ENCODE data around the gene ZNF423. TPM values are rescaled to one million over a fixed set of nuclear protein-coding genes. Genes with fewer than 3 reads are reported as not detected.
A peak's percentile ranks its signal among the peaks of the same experiment; 100 is the strongest.

ZNF423 gene
- total RNA-seq, 4 donors from 2014 or later: 0.72 to 5.9 (median 1.1) TPM

- no peaks in the 10 kb centered on the region for H3K36me3 ChIP-seq
- intact Hi-C loops (cut with DNase I): no loop called here
These were observed 11.3 kb upstream of the ZNF423 start for GRCh38 chr16:49867234-49867633.

GRCh38 chr16:49866595-49867071, 10.7 kb upstream of the ZNF423 start:
- H3K36me3 ChIP-seq: no peaks in the 10 kb centered on the region
- H3K27me3 ChIP-seq: peaks cover 0 to 21% (median 0%) of the 10 kb centered on the region in 4 donors
- no peak overlapping the region for H3K4me3 ChIP-seq
- intact Hi-C loops (cut with DNase I): no loop called here
- H3K27ac ChIP-seq: peak overlapping the region in 1 of 4 donors; percentile 28
- peaks cover 0 to 4% (median 0%) of the 10 kb centered on the region in 3 donors for H3K4me1 ChIP-seq
- H3K9me3 ChIP-seq: no peaks in the 10 kb centered on the region
- no peak for DNase-seq
- TF ChIP-seq, protein P1, sequence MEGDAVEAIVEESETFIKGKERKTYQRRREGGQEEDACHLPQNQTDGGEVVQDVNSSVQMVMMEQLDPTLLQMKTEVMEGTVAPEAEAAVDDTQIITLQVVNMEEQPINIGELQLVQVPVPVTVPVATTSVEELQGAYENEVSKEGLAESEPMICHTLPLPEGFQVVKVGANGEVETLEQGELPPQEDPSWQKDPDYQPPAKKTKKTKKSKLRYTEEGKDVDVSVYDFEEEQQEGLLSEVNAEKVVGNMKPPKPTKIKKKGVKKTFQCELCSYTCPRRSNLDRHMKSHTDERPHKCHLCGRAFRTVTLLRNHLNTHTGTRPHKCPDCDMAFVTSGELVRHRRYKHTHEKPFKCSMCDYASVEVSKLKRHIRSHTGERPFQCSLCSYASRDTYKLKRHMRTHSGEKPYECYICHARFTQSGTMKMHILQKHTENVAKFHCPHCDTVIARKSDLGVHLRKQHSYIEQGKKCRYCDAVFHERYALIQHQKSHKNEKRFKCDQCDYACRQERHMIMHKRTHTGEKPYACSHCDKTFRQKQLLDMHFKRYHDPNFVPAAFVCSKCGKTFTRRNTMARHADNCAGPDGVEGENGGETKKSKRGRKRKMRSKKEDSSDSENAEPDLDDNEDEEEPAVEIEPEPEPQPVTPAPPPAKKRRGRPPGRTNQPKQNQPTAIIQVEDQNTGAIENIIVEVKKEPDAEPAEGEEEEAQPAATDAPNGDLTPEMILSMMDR (IDR thresholded peaks at IDR 0.05): no peak
- TF ChIP-seq POLR2A (IDR thresholded peaks at IDR 0.05): no peak
- WGBS, 2 donors: 60 to 90% methylated on average over 3 to 11 of the region's 14 CpGs

More at GRCh38 chr16:49867234-49867633, 11.3 kb upstream of the ZNF423 start:
- Histone ChIP-seq H3K9me3 (no peaks in the 10 kb centered on the region), H3K4me1 (peaks cover 0 to 4% (median 0%) of the 10 kb centered on the region in 3 donors), H3K27me3 (peaks cover 0 to 15% (median 0%) of the 10 kb centered on the region in 4 donors), H3K27ac (no peak overlapping the region), H3K4me3 (no peak overlapping the region)
- no peak for DNase-seq
- 94 to 95% methylated on average over 2 of the region's 2 CpGs for WGBS, 2 donors
- no peak for TF ChIP-seq POLR2A (IDR thresholded peaks at IDR 0.05)
- TF ChIP-seq, protein P1 (IDR thresholded peaks at IDR 0.05): no peak

DNA sequence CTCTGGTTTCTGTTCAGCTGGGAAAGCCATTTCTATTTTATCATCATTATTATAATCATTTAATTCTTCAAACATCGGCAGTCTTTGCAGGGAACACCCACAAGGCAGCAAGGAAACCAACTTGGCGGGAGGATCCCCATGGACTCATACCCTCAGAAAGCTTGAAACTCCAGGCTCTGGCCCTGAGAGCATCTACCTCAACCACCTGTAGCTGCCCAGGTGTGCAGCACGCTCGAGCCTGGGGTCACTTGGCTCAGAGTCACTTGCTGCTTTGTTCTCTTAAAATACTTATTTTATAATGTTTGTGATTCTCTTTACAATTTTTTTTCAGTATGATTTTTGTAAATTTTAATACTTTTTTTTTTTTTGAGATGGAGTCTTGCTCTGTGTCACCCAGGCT, 6.8 kb upstream of the ZNF423 start:
- H3K4me3 ChIP-seq: no peak overlapping the region
- H3K9me3 ChIP-seq: no peaks in the 10 kb centered on the region
- peaks cover 12 to 24% (median 12%) of the 10 kb centered on the region in 3 donors for H3K4me1 ChIP-seq
- peaks cover 0 to 57% (median 0%) of the 10 kb centered on the region in 4 donors for H3K27me3 ChIP-seq
- H3K36me3 ChIP-seq: no peaks in the 10 kb centered on the region
- intact Hi-C loops (cut with DNase I): no loop called here
- 52 to 57% methylated on average over 4 of the region's 4 CpGs for WGBS, 2 donors
- DNase-seq: no peak
- H3K27ac ChIP-seq: no peak overlapping the region
- no peak for TF ChIP-seq POLR2A (IDR thresholded peaks at IDR 0.05)
- TF ChIP-seq, protein P1 (IDR thresholded peaks at IDR 0.05): no peak

DNA sequence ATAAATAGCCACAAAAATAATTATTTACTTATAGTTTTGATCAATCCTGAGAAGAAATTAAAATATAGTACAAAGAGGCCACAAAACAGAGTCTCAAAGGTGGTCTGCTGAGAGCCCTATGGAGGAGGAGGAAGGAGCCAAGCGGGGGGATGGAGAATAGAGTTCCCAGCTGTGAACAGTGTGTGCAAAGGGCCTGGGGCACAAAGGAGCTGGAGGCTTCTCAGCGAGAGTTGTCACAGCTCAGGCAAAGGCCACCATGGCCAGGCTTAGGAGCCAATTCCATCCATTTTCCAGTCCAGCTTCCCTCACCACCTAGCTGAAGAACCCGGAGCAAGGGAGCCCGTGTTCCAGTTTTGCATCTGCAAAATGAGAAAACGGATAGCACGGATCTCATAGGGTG, 5.4 kb upstream of the ZNF423 start:
- TF ChIP-seq, protein P1 (IDR thresholded peaks at IDR 0.05): no peak
- no peak for TF ChIP-seq POLR2A (IDR thresholded peaks at IDR 0.05)
- peaks cover 0 to 61% (median 0%) of the 10 kb centered on the region in 4 donors for H3K27me3 ChIP-seq
- H3K36me3 ChIP-seq: no peaks in the 10 kb centered on the region
- WGBS, 2 donors: 84 to 92% methylated on average over 6 of the region's 6 CpGs
- no peak overlapping the region for H3K27ac ChIP-seq
- H3K4me3 ChIP-seq: no peak overlapping the region
- intact Hi-C loops (cut with DNase I): no loop called here
- H3K4me1 ChIP-seq: peaks cover 13 to 29% (median 18%) of the 10 kb centered on the region in 3 donors
- no peaks in the 10 kb centered on the region for H3K9me3 ChIP-seq
- no peak for DNase-seq

- no peak for DNase-seq
- no peaks in the 10 kb centered on the region for H3K9me3 ChIP-seq
- H3K27ac ChIP-seq: no peak overlapping the region
- no peak for TF ChIP-seq POLR2A (IDR thresholded peaks at IDR 0.05)
- TF ChIP-seq, protein P1 (IDR thresholded peaks at IDR 0.05): no peak
- peaks cover 13 to 32% (median 21%) of the 10 kb centered on the region in 3 donors for H3K4me1 ChIP-seq
- intact Hi-C loops (cut with DNase I): no loop called here
- H3K36me3 ChIP-seq: no peaks in the 10 kb centered on the region
- WGBS, 2 donors: 22 to 45% methylated on average over 2 of the region's 2 CpGs
- H3K4me3 ChIP-seq: no peak overlapping the region
- H3K27me3 ChIP-seq: peaks cover 0 to 64% (median 0%) of the 10 kb centered on the region in 4 donors
These were observed 4.7 kb upstream of the ZNF423 start for GRCh38 chr16:49860593-49860992.
